Fibroblast of lung (primary cell): ENCODE results near the gene MIEN1.

Source experiments
- CTCF ChIP-seq, 2 donors: IDR thresholded peaks in 1 of 2; conservative IDR thresholded peaks in 1 of 2; 1 replicate in 1 of 2; 2 replicates in 1 of 2; pipeline ENCODE4 v1.5.1; 2011 to 2012; ENCODE audit warnings: low read length in 2 of 2, control low read depth in 1 of 2, inconsistent platforms in 1 of 2, low read depth in 1 of 2, mild to moderate bottlenecking in 1 of 2
- EZH2 ChIP-seq: IDR thresholded peaks from 2 replicates; pipeline ENCODE4 v1.5.1; 2012; ENCODE audit warnings: low read length, control low read depth, mild to moderate bottlenecking; ENCODE audit errors: missing control alignments

GRCh38 chr17:39742126-39742855, 12.0 kb upstream of the MIEN1 start:
- TF ChIP-seq CTCF (conservative IDR thresholded peaks at IDR 0.05 in 1 of 2, IDR thresholded peaks at IDR 0.05 in 1 of 2; ENCODE audit: low read depth in 1 of 2, low read length in 2 of 2) (no peak), EZH2 (no peak)
